HepG2 (cell line): ENCODE data around the gene ZNF134. TPM values are rescaled to one million over a fixed set of nuclear protein-coding genes. Genes with fewer than 3 reads are reported as not detected.

ENCODE experiments used
- ARNT2 ChIP-seq: sonication (generic); formaldehyde crosslinking; IDR thresholded peaks from 2 replicates; pipeline ENCODE4 v1.8.0; 2022; ENCODE audit warnings: mild to moderate bottlenecking, low read depth, missing genetic modification reagents, moderate library complexity
- ATRX ChIP-seq: sonication (generic); formaldehyde crosslinking; IDR thresholded peaks from 2 replicates; pipeline ENCODE4 v1.4.0; 2020; ENCODE audit warnings: missing genetic modification reagents, borderline replicate concordance
- CCDC6 ChIP-seq: sonication (generic); formaldehyde crosslinking; IDR thresholded peaks from 2 replicates; pipeline ENCODE4 v1.8.1; 2022; ENCODE audit warnings: mild to moderate bottlenecking, missing genetic modification reagents, moderate library complexity
- CHD4 ChIP-seq: fragments of 200-600 bp; sonication (generic); IDR thresholded peaks from 2 replicates; pipeline ENCODE4 v1.7.0; 2017; ENCODE audit warnings: mild to moderate bottlenecking, low read length, borderline replicate concordance
- FOXM1 ChIP-seq: sonication (generic); formaldehyde crosslinking; IDR thresholded peaks from 2 replicates; pipeline ENCODE4 v1.5.0; 2020; ENCODE audit warnings: missing genetic modification reagents
- HCFC1 ChIP-seq: fragments of 150-350 bp; IDR thresholded peaks from 2 replicates; pipeline ENCODE4 v1.6.1; 2014; ENCODE audit warnings: low read depth, low read length
- HMGXB3 ChIP-seq: sonication (generic); formaldehyde crosslinking; IDR thresholded peaks from 2 replicates; pipeline ENCODE4 v1.4.0; 2020; ENCODE audit warnings: missing genetic modification reagents, borderline replicate concordance
- IRF2 ChIP-seq: IDR thresholded peaks from 2 replicates; pipeline ENCODE4 v1.6.1; 2018; ENCODE audit warnings: missing genetic modification reagents, missing compliant biosample characterization
- NFIC ChIP-seq: IDR thresholded peaks from 2 replicates; pipeline ENCODE4 v1.6.1; 2012; ENCODE audit warnings: mild to moderate bottlenecking, low read length, inconsistent platforms
- NFYC ChIP-seq: IDR thresholded peaks from 2 replicates; pipeline ENCODE4 v1.6.1; 2016; ENCODE audit warnings: missing genetic modification reagents, missing compliant biosample characterization
- NONO ChIP-seq, 2 experiments: fragments of 450-650 bp in 1 of 2; sonication (generic) in 1 of 2; formaldehyde crosslinking in 1 of 2; IDR thresholded peaks in 1 of 2; conservative IDR thresholded peaks in 1 of 2; 2 replicates each; pipeline versions ENCODE4 v1.6.1 to v1.8.0; 2017 to 2022; ENCODE audit warnings: mild to moderate bottlenecking in 1 of 2, missing genetic modification reagents in 1 of 2, moderate library complexity in 1 of 2
- RXRA ChIP-seq: sonication (generic); formaldehyde crosslinking; IDR thresholded peaks from 2 replicates; pipeline ENCODE4 v1.5.1; 2020; ENCODE audit warnings: missing genetic modification reagents
- SP4 ChIP-seq: sonication (generic); formaldehyde crosslinking; IDR thresholded peaks from 2 replicates; pipeline ENCODE4 v1.8.1; 2023; ENCODE audit warnings: mild to moderate bottlenecking, missing genetic modification reagents
- TCF7 ChIP-seq: sonication (generic); IDR thresholded peaks from 2 replicates; pipeline ENCODE4 v1.6.1; 2016; ENCODE audit warnings: antibody characterized with exemption, low read depth
- U2AF2 ChIP-seq: fragments of 200-400 bp; formaldehyde crosslinking; IDR thresholded peaks from 2 replicates; pipeline ENCODE4 v1.6.1; 2017; ENCODE audit warnings: low read depth, mild to moderate bottlenecking, low read length
- ZFP41 ChIP-seq: sonication (generic); formaldehyde crosslinking; IDR thresholded peaks from 2 replicates; pipeline ENCODE4 v1.4.0; 2020; ENCODE audit warnings: mild to moderate bottlenecking, missing genetic modification reagents, borderline replicate concordance
- ZKSCAN8 ChIP-seq: IDR thresholded peaks from 2 replicates; pipeline ENCODE4 v1.6.1; 2016; ENCODE audit warnings: borderline replicate concordance, missing genetic modification reagents, missing compliant biosample characterization
- ZNF232 ChIP-seq: sonication (generic); formaldehyde crosslinking; IDR thresholded peaks from 2 replicates; pipeline ENCODE4 v1.4.0; 2020; ENCODE audit warnings: missing genetic modification reagents, borderline replicate concordance
- ZNF547 ChIP-seq: sonication (generic); formaldehyde crosslinking; IDR thresholded peaks from 2 replicates; pipeline ENCODE4 v1.5.1; 2020; ENCODE audit warnings: mild to moderate bottlenecking, missing genetic modification reagents
- ZNF589 ChIP-seq: sonication (generic); formaldehyde crosslinking; conservative IDR thresholded peaks from 2 replicates; pipeline ENCODE4 v1.8.0; 2022; ENCODE audit warnings: mild to moderate bottlenecking, moderate library complexity, missing genetic modification reagents
- ZNF619 ChIP-seq: sonication (generic); formaldehyde crosslinking; IDR thresholded peaks from 2 replicates; pipeline ENCODE4 v1.4.0; 2020; ENCODE audit warnings: mild to moderate bottlenecking, missing genetic modification reagents
- ZNF724P ChIP-seq: sonication (generic); formaldehyde crosslinking; IDR thresholded peaks from 2 replicates; pipeline ENCODE4 v1.8.0; 2022; ENCODE audit warnings: missing genetic modification reagents, borderline replicate concordance
- ZNF737 ChIP-seq: sonication (generic); formaldehyde crosslinking; IDR thresholded peaks from 2 replicates; pipeline ENCODE4 v1.5.0; 2020; ENCODE audit warnings: missing genetic modification reagents, mild to moderate bottlenecking, borderline replicate concordance
- ZNF781 ChIP-seq: sonication (generic); formaldehyde crosslinking; IDR thresholded peaks from 2 replicates; pipeline ENCODE4 v1.5.1; 2020; ENCODE audit warnings: borderline replicate concordance, mild to moderate bottlenecking, missing genetic modification reagents; ENCODE audit errors: not compliant biosample characterization
- ZNF784 ChIP-seq: sonication (generic); formaldehyde crosslinking; IDR thresholded peaks from 2 replicates; pipeline ENCODE4 v1.5.1; 2020; ENCODE audit warnings: missing genetic modification reagents, mild to moderate bottlenecking, borderline replicate concordance
- ZNF891 ChIP-seq: sonication (generic); formaldehyde crosslinking; IDR thresholded peaks from 2 replicates; pipeline ENCODE4 v1.5.0; 2020; ENCODE audit warnings: mild to moderate bottlenecking, missing genetic modification reagents
- polyA plus RNA-seq, 8 experiments: library from polyadenylated mRNA; depleted of rRNA in 3 of 8; stranded (reverse) in 7 of 8; unstranded in 1 of 8; fragments of >200 nt; fragmentation: Illumina TruSeq in 4 of 8; extraction: Trizol in 4 of 8; gene quantifications; 2 replicates each; pipeline versions ENCODE4 v1.2.1 to v1.2.3, GENCODE V29; 2011 to 2016; ENCODE audit warnings: low read depth in 4 of 8, missing spikeins in 1 of 8, mixed read lengths in 1 of 8; ENCODE audit not compliant: insufficient read depth in 1 of 8
- total RNA-seq, 5 experiments: library from RNA; depleted of rRNA; stranded (reverse); fragments of >200 nt; fragmentation: Illumina TruSeq; extraction: Trizol; gene quantifications; 2 replicates each; pipeline ENCODE4 v1.2.3, GENCODE V29; 2016; ENCODE audit warnings: low read depth in 1 of 5

The ZNF134 gene
- total and polyA plus RNA-seq, 2 of the 13 experiments (the other 11 are each of a cell fraction or from before 2014, with no cell fraction given) = 6.8 to 17.1 TPM

GRCh38 chr19:57599761-57600383, 14.2 kb upstream of the ZNF134 start, which contains the start of gene ZNF530 (continued):
- TF ChIP-seq ZNF547 = peak; percentile 78
- TF ChIP-seq ZNF232 (CRISPR knock-in tag) = peak; percentile 18; the same call in 1 of the 2 replicates
- TF ChIP-seq ZKSCAN8 (CRISPR knock-in tag) = no peak
- TF ChIP-seq TCF7 = no peak
- no peak for TF ChIP-seq ZNF891
- TF ChIP-seq NFYC (CRISPR knock-in tag) = peak; percentile 88
- peak; percentile 97 for TF ChIP-seq IRF2 (CRISPR knock-in tag)
- no peak for TF ChIP-seq ZNF737 (CRISPR knock-in tag)
- TF ChIP-seq ZNF781 (CRISPR knock-in tag) = peak; percentile 40
- TF ChIP-seq ZNF589 (CRISPR knock-in tag) = no peak
- TF ChIP-seq NONO (IDR thresholded peaks at IDR 0.05) = no peak
- no peak for TF ChIP-seq NONO (CRISPR knock-in tag; conservative IDR thresholded peaks at IDR 0.05)
- TF ChIP-seq HMGXB3 (CRISPR knock-in tag) = peak; percentile 45; the same call in 1 of the 2 replicates
- peak; percentile 93 for TF ChIP-seq HCFC1
- 0 out of 2 replicates have a peak, but pooled peaks have one; percentile 36 for TF ChIP-seq ZFP41
- TF ChIP-seq CCDC6 (CRISPR knock-in tag) = peak; percentile 68; the same call in 1 of the 2 replicates
- peak; percentile 77; the same call in 1 of the 2 replicates for TF ChIP-seq ZNF724P (CRISPR knock-in tag)
- TF ChIP-seq SP4 (CRISPR knock-in tag) = peak; percentile 54; the same call in 1 of the 2 replicates
- TF ChIP-seq ZNF784 = peak; percentile 39; the same call in 1 of the 2 replicates
- peak; percentile 55 for TF ChIP-seq RXRA (CRISPR knock-in tag)
- no peak for TF ChIP-seq FOXM1 (CRISPR knock-in tag)
- peak; percentile 68; the same call in 1 of the 2 replicates for TF ChIP-seq ZNF619 (CRISPR knock-in tag)
- TF ChIP-seq ARNT2 (CRISPR knock-in tag) = peak; percentile 66; the same call in 1 of the 2 replicates
- no peak for TF ChIP-seq ATRX (CRISPR knock-in tag)
- no peak for TF ChIP-seq U2AF2
- TF ChIP-seq CHD4 = no peak
- peak; percentile 95 for TF ChIP-seq NFIC
